Measurements from ENCODE around the gene PDE7B. TPM values are rescaled to one million over a fixed set of nuclear protein-coding genes. Genes with fewer than 3 reads are reported as not detected.

The PDE7B gene
- total RNA-seq, 1 donor from 2014 or later, result 0.05 TPM

- Mint-ChIP-seq H3K27me3 (ENCODE audit: low read depth) (no peaks in the 10 kb centered on the region), H3K9me3 (ENCODE audit: low read depth) (no peaks in the 10 kb centered on the region), H3K27ac (ENCODE audit: unreplicated experiment) (no peak overlapping the region), H3K36me3 (ENCODE audit: low read depth) (no peaks in the 10 kb centered on the region), H3K4me3 (ENCODE audit: unreplicated experiment) (no peak overlapping the region), H3K4me1 (ENCODE audit: low read depth) (no peaks in the 10 kb centered on the region)
- no peak for DNase-seq (ENCODE audit: low spot score)
- no peak for TF ChIP-seq CTCF (IDR thresholded peaks at IDR 0.05)
These were observed 299.5 kb downstream of the PDE7B start for GRCh38 chr6:136150961-136151360.

- no peaks in the 10 kb centered on the region for H3K4me1 Mint-ChIP-seq (ENCODE audit: low read depth)
- H3K9me3 Mint-ChIP-seq (ENCODE audit: low read depth), result no peaks in the 10 kb centered on the region
- no peaks in the 10 kb centered on the region for H3K27me3 Mint-ChIP-seq (ENCODE audit: low read depth)
- H3K27ac Mint-ChIP-seq (ENCODE audit: unreplicated experiment), result no peak overlapping the region
- H3K4me3 Mint-ChIP-seq (ENCODE audit: unreplicated experiment), result no peak overlapping the region
- TF ChIP-seq CTCF (IDR thresholded peaks at IDR 0.05), result no peak
- H3K36me3 Mint-ChIP-seq (ENCODE audit: low read depth), result no peaks in the 10 kb centered on the region
- no peak for DNase-seq (ENCODE audit: low spot score)
These were observed 302.3 kb downstream of the PDE7B start for GRCh38 chr6:136153707-136154375.

- H3K36me3 Mint-ChIP-seq (ENCODE audit: low read depth), result no peaks in the 10 kb centered on the region
- no peaks in the 10 kb centered on the region for H3K4me1 Mint-ChIP-seq (ENCODE audit: low read depth)
- DNase-seq (ENCODE audit: low spot score), result no peak
- no peak for TF ChIP-seq CTCF (IDR thresholded peaks at IDR 0.05)
- H3K9me3 Mint-ChIP-seq (ENCODE audit: low read depth), result no peaks in the 10 kb centered on the region
- no peak overlapping the region for H3K4me3 Mint-ChIP-seq (ENCODE audit: unreplicated experiment)
- H3K27ac Mint-ChIP-seq (ENCODE audit: unreplicated experiment), result no peak overlapping the region
- no peaks in the 10 kb centered on the region for H3K27me3 Mint-ChIP-seq (ENCODE audit: low read depth)
These were observed 303.7 kb downstream of the PDE7B start for GRCh38 chr6:136155191-136155590.

GRCh38 chr6:136157743-136158142 is 306.2 kb downstream of the PDE7B start:
- no peak for TF ChIP-seq CTCF (IDR thresholded peaks at IDR 0.05)
- H3K27me3 Mint-ChIP-seq (ENCODE audit: low read depth), result peaks cover 2% of the 10 kb centered on the region
- no peaks in the 10 kb centered on the region for H3K36me3 Mint-ChIP-seq (ENCODE audit: low read depth)
- peaks cover 3% of the 10 kb centered on the region for H3K9me3 Mint-ChIP-seq (ENCODE audit: low read depth)
- peaks cover 3% of the 10 kb centered on the region for H3K4me1 Mint-ChIP-seq (ENCODE audit: low read depth)
- no peak overlapping the region for H3K27ac Mint-ChIP-seq (ENCODE audit: unreplicated experiment)
- no peak for DNase-seq (ENCODE audit: low spot score)
- no peak overlapping the region for H3K4me3 Mint-ChIP-seq (ENCODE audit: unreplicated experiment)

- no peak for TF ChIP-seq CTCF (IDR thresholded peaks at IDR 0.05)
- no peak overlapping the region for H3K27ac Mint-ChIP-seq (ENCODE audit: unreplicated experiment)
- peaks cover 2% of the 10 kb centered on the region for H3K27me3 Mint-ChIP-seq (ENCODE audit: low read depth)
- peaks cover 3% of the 10 kb centered on the region for H3K9me3 Mint-ChIP-seq (ENCODE audit: low read depth)
- H3K36me3 Mint-ChIP-seq (ENCODE audit: low read depth), result no peaks in the 10 kb centered on the region
- H3K4me1 Mint-ChIP-seq (ENCODE audit: low read depth), result peaks cover 3% of the 10 kb centered on the region
- H3K4me3 Mint-ChIP-seq (ENCODE audit: unreplicated experiment), result no peak overlapping the region
- no peak for DNase-seq (ENCODE audit: low spot score)
These were observed 306.9 kb downstream of the PDE7B start for GRCh38 chr6:136158387-136158821.
